ENCODE measurements around the gene AADACL2. TPM values are rescaled to one million over a fixed set of nuclear protein-coding genes. Genes with fewer than 3 reads are reported as not detected.
"Not testable (repeated sequence)": the region's sequence is repeated elsewhere in the genome, so short reads cannot be mapped to it uniquely, and the experiment has no call there.

Gene AADACL2
- total RNA-seq, 1 donor from 2014 or later, result not detected

- TF ChIP-seq CTCF (IDR thresholded peaks at IDR 0.05; ENCODE audit: unreplicated experiment), result no peak
- Mint-ChIP-seq H3K4me1 (ENCODE audit: unreplicated experiment) (peaks cover 4% of the 10 kb centered on the region), H3K27me3 (ENCODE audit: unreplicated experiment) (no peaks in the 10 kb centered on the region), H3K36me3 (ENCODE audit: low read depth, unreplicated experiment) (no peaks in the 10 kb centered on the region), H3K9me3 (ENCODE audit: unreplicated experiment) (no peaks in the 10 kb centered on the region), H3K4me3 (ENCODE audit: unreplicated experiment) (no peak overlapping the region), H3K27ac (ENCODE audit: unreplicated experiment) (no peak overlapping the region)
- DNase-seq (ENCODE audit: low spot score), result no peak
Observed at GRCh38 chr3:151788401-151788800, 54.7 kb downstream of the AADACL2 start.

GRCh38 chr3:151789853-151790463, 56.2 kb downstream of the AADACL2 start:
- DNase-seq (ENCODE audit: low spot score), result no peak
- no peaks in the 10 kb centered on the region for H3K27me3 Mint-ChIP-seq (ENCODE audit: unreplicated experiment)
- no peaks in the 10 kb centered on the region for H3K36me3 Mint-ChIP-seq (ENCODE audit: low read depth, unreplicated experiment)
- H3K9me3 Mint-ChIP-seq (ENCODE audit: unreplicated experiment), result no peaks in the 10 kb centered on the region
- H3K4me1 Mint-ChIP-seq (ENCODE audit: unreplicated experiment), result peaks cover under 1% of the 10 kb centered on the region
- H3K27ac Mint-ChIP-seq (ENCODE audit: unreplicated experiment), result no peak overlapping the region
- no peak for TF ChIP-seq CTCF (IDR thresholded peaks at IDR 0.05; ENCODE audit: unreplicated experiment)
- H3K4me3 Mint-ChIP-seq (ENCODE audit: unreplicated experiment), result no peak overlapping the region

- DNase-seq (ENCODE audit: low spot score); H3K9me3 Mint-ChIP-seq (ENCODE audit: unreplicated experiment); H3K4me3 Mint-ChIP-seq (ENCODE audit: unreplicated experiment); H3K27ac Mint-ChIP-seq (ENCODE audit: unreplicated experiment); H3K4me1 Mint-ChIP-seq (ENCODE audit: unreplicated experiment); H3K27me3 Mint-ChIP-seq (ENCODE audit: unreplicated experiment); H3K36me3 Mint-ChIP-seq (ENCODE audit: low read depth, unreplicated experiment): not testable (repeated sequence)
Observed at GRCh38 chr3:151790763-151791162, 57.0 kb downstream of the AADACL2 start.

- H3K4me3 Mint-ChIP-seq (ENCODE audit: unreplicated experiment), result no peak overlapping the region
- no peak overlapping the region for H3K27ac Mint-ChIP-seq (ENCODE audit: unreplicated experiment)
- no peaks in the 10 kb centered on the region for H3K4me1 Mint-ChIP-seq (ENCODE audit: unreplicated experiment)
Observed at GRCh38 chr3:151792411-151792810, 58.7 kb downstream of the AADACL2 start.

GRCh38 chr3:151793636-151794035, 59.9 kb downstream of the AADACL2 start:
- Mint-ChIP-seq H3K4me3 (ENCODE audit: unreplicated experiment) (no peak overlapping the region), H3K27ac (ENCODE audit: unreplicated experiment) (no peak overlapping the region), H3K9me3 (ENCODE audit: unreplicated experiment) (no peaks in the 10 kb centered on the region), H3K4me1 (ENCODE audit: unreplicated experiment) (no peaks in the 10 kb centered on the region), H3K36me3 (ENCODE audit: low read depth, unreplicated experiment) (no peaks in the 10 kb centered on the region), H3K27me3 (ENCODE audit: unreplicated experiment) (no peaks in the 10 kb centered on the region)
- DNase-seq (ENCODE audit: low spot score), result no peak
- no peak for TF ChIP-seq CTCF (IDR thresholded peaks at IDR 0.05; ENCODE audit: unreplicated experiment)

More at GRCh38 chr3:151792411-151792810, 58.7 kb downstream of the AADACL2 start:
- Mint-ChIP-seq H3K9me3 (ENCODE audit: unreplicated experiment) (no peaks in the 10 kb centered on the region), H3K36me3 (ENCODE audit: low read depth, unreplicated experiment) (no peaks in the 10 kb centered on the region), H3K27me3 (ENCODE audit: unreplicated experiment) (no peaks in the 10 kb centered on the region)
- no peak for TF ChIP-seq CTCF (IDR thresholded peaks at IDR 0.05; ENCODE audit: unreplicated experiment)
- DNase-seq (ENCODE audit: low spot score), result no peak

All from endothelial cell (in vitro differentiated cells).